ENCODE results near the gene RPS5.
"Not testable (repeated sequence)": the region's sequence is repeated elsewhere in the genome, so short reads cannot be mapped to it uniquely, and the experiment has no call there.

RPS5 gene

DNA sequence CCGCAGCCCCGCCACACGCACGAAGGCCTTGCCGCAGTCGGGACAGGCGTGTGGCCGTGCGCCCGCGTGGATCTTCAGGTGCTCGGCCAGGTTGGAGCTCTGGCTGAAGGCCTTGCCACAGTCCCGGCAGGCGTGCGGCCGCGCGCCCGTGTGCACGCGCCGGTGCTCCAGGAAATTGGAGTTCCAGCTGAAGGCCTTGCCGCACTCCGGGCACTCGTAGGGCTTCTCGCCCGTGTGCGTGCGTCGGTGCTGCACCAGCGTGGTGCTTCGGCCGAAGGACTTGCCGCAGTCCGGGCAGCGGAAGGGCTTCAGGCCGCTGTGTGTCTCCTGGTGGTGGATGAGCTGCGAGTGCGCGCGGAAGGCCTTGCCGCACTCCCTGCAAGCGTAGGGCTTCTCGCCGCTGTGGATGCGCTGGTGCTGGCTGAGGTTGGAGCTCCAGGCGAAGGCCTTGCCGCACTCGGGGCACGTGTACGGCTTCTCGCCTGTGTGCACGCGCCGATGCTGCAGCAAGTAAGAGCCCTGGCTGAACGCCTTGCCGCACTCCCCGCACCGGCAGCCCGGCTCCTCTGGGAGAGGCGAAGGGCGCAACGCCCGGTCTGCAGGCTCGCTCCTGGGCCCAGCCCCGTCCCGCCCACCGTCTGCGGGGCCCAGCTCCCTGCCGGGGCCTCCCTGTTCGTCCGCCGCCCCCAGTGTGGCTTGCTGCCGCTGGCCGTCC lies 30.1 kb upstream of the RPS5 start:
- no peak for DNase-seq

GRCh38 chr19:58357481-58358145 lies 29.5 kb upstream of the RPS5 start:
- no peak for DNase-seq

DNA sequence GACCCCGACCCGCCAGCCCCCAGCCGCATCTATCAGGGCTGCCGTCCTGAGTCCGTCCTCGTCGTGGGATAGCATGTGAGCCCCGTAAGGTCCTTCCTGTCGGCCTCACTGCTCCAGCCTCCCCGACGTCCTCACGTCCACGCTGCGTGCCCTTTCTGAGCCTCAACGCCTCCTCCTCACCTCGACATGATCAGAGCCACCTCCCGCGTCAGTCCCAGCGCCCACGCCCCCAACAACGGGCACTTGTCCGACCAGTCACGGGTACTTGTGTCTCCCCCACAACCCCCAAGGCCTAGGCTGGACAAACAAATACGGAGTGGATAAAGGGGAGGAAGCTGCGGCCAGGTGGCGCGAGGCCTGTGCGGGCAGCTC lies 25.2 kb upstream of the RPS5 start:
- DNase-seq: peak; percentile 10

GRCh38 chr19:58362272-58362994 lies 24.6 kb upstream of the RPS5 start, which contains the start of gene ZNF497:
ZNF497 (minus strand) TSS chr19:58362751; CDS start chr19:58357635, 5,116 bp downstream.
- peak; percentile 97 for DNase-seq

GRCh38 chr19:58364146-58364545 lies 22.9 kb upstream of the RPS5 start:
- DNase-seq: no peak

DNA sequence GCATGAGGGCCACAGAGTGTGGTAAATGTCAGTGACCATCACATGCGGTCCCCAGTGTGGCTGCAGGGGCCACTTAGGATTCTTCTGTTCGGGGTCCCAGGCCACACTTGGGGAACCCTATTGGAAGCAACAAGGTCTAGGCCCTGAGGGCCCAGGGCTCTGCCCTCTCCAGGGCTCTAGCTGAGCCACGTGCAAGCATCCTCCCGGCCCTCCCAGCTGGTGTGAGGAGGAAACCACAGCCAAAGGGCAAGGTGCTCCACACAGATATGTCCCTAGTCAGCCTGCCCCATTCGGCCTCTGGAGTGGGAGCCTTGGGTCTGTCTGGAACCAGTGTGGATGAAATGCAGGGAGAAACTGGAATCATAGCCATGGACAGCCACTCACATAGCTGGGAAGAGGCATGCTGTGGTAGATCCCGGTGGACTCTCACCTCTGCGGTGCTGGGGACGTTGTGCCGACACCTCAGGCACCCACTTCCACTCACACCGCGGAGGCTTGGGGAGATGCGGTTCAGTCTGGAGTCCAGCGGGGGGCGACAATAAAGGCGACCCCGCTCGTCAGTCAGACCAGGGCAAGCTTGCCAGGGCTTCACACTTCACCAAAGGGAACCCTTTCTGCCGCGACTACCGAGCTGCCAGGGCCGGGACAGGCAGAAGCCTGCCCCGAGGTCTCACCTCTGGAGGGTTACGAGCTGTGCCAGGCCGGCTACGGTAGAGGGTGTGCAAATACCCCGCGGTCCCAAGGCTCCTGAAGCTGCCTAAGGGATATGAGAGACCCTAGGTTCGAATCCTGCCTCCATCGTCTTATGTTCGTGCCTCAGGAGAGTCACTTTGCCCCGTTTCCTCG lies 20.3 kb upstream of the RPS5 start:
- DNase-seq: no peak

- no peak for DNase-seq
Measured at GRCh38 chr19:58367698-58368454, 19.2 kb upstream of the RPS5 start.

DNA sequence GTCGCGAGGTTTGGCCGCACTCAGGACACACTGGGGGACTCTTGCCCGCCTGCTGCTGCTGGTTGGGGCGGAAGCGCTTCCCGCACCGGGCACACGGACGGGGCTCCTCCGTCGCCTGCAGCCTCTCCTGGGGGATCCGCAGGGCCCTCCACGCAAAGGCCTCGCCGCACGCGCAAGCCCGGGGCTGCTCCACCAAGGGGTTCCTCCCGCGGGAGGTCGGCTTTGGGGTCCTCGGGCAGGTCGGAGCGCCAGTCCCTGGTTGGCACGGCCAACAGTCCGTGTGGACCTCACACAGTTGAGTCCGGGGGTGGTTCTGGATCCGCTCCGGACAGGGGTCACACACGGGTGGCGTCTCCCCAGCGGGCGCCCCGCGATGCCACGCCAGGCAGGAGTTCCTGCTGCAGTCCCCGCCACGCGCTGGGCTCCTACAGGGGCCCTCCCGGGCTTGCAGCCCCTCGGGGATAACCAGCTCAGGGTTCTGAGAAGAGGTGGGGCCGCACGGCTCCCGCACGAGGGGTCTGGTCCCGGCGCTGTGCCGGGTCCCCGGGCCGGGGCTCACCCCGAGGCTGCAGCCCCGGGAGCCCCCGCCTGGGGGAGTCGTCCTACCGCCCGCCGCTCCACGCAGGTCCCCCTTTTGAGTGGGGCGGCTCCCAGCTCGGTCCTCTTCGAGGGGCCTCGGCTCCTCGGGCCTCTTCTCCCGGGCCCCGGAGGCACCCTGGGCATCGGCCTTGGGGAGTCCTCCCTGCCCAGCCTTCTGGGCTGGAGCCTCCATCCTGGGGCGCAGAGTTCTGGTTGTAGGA lies 18.3 kb upstream of the RPS5 start:
- DNase-seq: no peak

DNA sequence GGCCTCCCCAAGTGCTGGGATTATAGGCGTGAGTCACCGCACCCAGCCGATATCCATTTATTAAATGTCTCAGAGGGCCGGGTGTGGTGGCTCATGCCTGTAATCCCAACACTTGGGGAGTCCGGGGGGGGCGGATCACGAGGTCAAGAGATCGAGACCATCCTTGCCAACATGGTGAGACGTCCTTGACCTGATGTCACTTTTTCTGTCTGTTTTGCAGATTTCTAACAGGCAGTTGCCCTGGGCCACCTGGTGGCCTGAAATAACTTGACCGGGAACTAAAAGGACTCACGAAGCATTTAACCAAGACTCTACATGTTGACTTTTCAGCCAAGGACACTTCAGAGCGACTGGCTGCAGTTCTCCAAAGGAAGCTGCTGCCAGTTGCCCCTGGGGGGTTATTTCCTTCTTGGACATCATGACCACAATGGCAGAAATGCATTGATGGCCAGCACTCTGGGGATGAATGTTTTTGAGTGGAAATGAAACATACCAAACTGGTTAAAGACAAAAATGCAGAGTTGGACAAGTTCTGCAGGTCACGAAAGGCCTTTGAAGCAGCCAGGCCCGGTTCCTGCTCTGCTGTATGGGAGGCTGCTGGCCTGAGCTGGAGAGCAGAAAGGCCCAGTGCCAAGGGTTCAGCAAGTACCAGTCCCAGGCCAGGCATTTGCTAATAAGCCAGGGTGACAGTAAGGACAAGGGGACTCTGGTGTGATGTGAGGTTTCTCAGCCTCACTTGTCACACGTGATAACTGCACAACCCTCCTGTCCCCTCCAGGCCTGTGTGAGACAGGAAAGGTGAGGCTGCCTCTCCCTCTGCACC lies 14.5 kb upstream of the RPS5 start:
- no peak for DNase-seq

DNA sequence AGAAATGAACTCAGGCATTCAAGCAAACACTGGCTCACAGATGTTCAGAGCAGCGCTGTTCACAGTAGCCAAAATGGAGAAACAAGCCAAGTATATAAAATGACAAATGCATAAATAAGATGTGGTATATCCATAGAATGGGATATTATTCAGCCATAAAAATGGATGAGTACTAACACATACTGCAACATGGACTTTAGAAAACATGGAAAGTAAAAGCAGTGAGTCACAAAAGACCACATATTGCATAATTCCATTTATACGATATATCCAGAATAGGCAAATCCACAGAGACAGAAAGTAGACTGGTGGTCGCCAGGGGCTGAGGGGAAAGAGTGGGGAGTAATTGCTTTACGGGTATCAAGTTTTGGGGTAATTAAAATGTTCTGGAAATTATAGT lies 12.9 kb upstream of the RPS5 start:
- DNase-seq: no peak

DNA sequence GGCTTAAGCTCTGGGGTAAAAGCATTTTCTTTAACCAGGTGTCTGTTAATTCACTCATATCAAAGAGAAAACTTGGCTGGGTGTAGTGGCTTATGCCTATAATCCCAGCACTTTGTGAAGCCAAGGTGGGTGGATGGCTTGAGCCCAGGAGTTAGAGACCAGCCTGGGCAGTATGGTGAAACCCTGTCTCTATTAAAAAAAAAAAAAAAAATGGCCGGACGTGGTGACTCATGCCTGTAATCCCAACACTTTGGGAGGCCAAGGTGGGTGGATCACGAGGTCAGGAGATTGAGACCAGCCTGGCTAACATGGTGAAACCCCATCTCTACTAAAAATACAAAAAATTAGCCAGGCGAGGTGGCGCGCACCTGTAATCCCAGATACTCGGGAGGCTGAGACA lies 10.3 kb upstream of the RPS5 start:
- DNase-seq: not testable (repeated sequence)

DNA sequence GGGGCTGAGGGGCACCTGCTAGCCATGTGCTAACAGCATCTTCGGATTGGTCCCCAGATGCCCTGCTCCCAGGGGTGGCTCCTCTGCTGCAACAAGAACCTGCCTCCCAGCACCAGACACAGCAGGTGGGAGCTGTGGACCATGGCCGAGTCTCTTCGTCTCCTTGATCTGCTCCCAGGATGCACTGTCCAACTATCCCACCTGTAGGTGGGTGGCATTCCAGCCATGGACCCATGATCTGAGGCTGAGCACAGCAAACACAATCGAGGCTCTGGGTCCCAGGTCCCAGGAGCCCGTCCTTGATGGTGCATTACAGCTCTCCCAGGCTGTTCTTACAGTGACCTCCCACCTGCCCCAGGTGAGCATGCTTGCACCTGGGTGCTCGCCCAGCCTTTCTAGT lies 7.8 kb upstream of the RPS5 start:
- DNase-seq: no peak

- DNase-seq: no peak
Measured at GRCh38 chr19:58380037-58380661, 6.9 kb upstream of the RPS5 start.

DNA sequence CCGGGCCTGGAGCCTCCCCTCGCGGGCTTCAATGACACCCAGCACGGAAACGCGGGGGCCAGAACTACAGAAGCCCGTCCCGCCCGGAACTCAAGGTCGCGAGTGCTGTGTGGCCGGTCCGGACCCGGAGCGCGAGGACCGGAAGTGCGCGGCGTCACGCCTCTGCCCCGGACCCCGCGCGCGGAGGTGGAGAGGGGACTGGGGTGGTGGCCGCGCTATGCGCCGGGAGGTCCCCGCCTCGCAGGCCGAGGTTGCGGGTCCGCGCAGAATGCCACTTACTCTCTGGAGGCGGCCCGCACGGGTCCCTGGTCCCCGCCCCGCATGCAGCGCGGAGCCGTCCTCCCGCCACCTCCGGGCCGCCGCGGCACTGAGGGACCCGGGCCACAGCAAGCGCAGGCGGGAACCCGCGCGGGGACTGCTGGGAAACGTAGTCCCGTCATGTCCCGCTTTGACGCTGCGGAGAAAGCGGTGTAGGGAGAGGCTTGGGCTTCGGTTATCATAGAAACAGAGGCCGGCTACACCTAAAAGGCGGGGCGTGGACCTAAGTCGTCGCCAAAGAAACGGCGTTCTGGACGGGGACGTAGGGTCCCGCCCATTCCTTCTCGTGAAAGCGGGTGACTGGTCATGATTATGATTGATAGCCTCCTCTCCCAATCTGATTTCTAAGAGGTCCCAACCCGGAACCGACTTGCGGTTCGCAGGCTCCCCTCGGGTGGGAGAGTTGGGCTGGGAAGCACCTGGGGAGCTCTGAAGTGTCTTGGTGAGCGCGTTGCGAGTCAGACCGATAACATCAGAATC lies 6.2 kb upstream of the RPS5 start, which contains the start of gene ZNF837:
Gene ZNF837 (minus strand): TSS at position 369 of the 798 bp plus-strand sequence. CDS start 11,698 bp downstream, outside the sequence.
- DNase-seq: peak; percentile 96

- DNase-seq: no peak
Measured at GRCh38 chr19:58381460-58382212, 5.4 kb upstream of the RPS5 start.

GRCh38 chr19:58382997-58383603 lies 4.0 kb upstream of the RPS5 start:
- no peak for DNase-seq

- no peak for DNase-seq
Measured at GRCh38 chr19:58385313-58385890, 1.7 kb upstream of the RPS5 start.
